ENCODE data around the gene GABRD.
"Not testable (repeated sequence)": the region's sequence is repeated elsewhere in the genome, so short reads cannot be mapped to it uniquely, and the experiment has no call there.

Gene GABRD

GRCh38 chr1:2019172-2019543, at the start of gene GABRD:
TSS of gene GABRD (plus strand) at chr1:2019345. CDS start at chr1:2019424, 79 bp downstream.
- no peak for DNase-seq (ENCODE audit: low read depth)

- DNase-seq (ENCODE audit: low read depth): no peak
These were observed 49.6 kb upstream of the GABRD start for GRCh38 chr1:1969505-1969900.

GRCh38 chr1:1969953-1970716, 49.0 kb upstream of the GABRD start:
- no peak for DNase-seq (ENCODE audit: low read depth)

- no peak for DNase-seq (ENCODE audit: low read depth)
These were observed 48.1 kb upstream of the GABRD start for GRCh38 chr1:1971017-1971416.

GRCh38 chr1:1971688-1972087, 47.5 kb upstream of the GABRD start:
- DNase-seq (ENCODE audit: low read depth): no peak

DNA sequence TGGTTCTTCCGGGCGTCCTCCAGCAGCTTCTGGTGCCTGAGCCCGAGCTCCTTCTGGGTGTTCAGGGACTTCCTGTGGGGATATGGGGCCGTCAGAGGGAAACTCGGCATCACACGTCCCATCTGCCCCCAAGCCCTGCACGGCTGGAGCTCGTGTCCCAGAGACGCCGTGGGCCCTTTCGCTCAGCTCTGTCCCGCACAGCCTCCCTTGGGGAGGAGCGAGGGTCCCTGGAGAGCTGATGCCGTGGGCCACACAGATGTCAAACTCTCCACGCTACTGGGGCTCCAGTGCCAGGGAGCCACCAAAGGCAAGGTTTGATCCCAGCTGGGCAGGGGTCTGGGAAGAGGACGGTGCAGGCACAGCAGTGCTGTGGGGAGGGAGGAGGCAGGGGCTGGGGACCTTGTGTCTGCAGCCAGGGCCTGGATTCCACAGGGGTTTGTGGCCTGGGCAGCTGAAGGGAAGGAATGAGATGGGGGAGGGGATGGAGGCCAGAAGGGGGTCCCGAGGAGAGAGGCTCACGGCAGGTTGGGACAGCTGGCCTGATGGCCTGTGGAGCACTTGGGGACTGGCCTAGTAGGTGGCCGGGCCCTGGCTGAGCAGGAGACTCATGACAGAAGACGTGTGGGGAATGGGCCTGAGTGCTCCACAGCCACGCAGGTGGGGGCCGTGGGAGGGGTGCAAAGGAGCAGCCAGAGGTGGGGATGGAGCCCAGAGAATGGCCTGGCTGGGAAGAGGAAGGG, 46.0 kb upstream of the GABRD start:
- no peak for DNase-seq (ENCODE audit: low read depth)

DNA sequence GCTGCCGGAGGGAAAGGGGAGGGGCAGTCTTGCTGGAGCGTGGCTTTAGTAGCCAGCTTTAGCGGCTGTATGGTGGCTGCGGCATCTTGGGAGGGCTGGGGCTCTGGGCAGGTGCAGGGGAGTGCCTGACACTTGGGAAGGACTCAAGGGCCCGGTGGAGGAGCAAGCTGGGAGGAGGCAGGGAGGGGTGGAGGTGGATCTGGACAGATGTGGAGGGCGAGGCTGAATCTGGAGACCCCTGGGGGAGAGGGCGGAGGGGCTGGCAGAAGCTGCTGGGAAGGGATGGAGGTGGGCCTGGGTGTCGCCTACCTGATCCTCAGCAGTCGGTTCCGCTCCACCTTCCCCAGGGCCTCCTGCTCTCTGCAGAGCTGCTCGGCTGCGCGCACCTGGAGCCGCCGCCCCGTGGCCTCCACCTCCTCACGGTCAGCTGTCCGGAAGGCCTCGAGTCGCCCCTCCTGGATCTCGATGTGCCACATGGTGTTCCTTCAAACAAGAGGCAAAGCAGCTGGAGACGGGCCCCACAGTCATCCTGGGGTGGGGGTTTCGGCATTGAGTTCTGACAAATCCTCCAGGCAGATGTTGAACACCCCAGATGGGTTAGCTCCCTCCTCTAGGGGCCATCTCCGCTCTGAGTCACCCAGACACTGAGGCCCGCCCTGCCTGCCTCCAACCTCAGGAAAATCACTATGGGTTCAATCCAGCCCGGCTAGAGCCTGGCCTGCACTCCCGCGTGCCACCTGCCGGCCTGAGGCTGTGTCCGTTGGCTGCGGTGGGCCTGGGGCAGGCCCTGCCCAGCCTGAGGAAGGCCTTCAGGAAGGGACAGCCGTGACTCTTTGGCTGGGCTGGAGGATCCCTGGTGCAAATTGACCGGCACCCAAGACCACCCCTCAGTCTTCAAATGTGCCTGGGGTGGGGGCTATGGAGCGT, 45.2 kb upstream of the GABRD start:
- no peak for DNase-seq (ENCODE audit: low read depth)

DNA sequence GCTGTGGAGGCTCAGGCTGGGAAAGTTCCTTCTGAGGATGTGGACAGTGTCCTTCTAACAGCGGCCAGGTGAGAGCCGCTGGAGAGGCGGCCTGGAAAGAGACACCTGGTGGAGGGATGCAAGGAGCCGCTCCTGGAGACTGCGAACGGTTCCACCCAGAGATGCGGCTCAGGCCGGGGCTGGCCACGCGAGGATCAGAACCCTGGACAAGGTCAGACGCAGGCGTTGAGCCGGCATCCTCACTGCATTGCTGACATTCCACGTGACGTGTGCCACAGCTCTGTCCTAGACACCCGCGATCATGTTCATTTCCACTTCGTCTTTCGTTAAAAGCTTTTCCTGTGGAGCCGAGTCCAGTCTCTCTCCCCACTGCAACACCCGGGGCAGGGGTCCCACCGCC, 44.3 kb upstream of the GABRD start:
- no peak for DNase-seq (ENCODE audit: low read depth)

GRCh38 chr1:1975535-1975934, 43.6 kb upstream of the GABRD start:
- no peak for DNase-seq (ENCODE audit: low read depth)

DNA sequence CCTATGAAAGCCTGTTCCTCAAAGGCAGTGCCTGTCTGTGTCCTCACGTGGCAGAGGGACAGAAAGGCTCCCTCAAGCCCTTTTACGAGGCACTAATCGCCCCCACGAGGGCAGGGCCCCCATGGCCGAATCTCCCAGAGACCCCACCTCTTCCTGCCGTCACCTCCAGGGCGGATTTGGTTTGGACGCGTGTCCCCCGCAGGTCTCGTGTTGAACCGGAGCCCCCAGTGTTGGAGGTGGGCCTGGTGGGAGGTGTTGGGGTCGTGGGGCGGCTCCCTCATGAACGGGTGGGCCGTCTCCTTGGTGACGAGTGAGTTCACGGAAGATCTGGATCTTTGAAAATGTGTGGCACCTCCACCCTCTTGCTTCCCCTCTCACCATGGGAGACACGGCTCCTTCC, 43.1 kb upstream of the GABRD start:
- DNase-seq (ENCODE audit: low read depth): no peak

- DNase-seq (ENCODE audit: low read depth): no peak
These were observed 41.0 kb upstream of the GABRD start for GRCh38 chr1:1978108-1978507.

GRCh38 chr1:1978690-1979481, 40.3 kb upstream of the GABRD start:
- not testable (repeated sequence) for DNase-seq (ENCODE audit: low read depth)

DNA sequence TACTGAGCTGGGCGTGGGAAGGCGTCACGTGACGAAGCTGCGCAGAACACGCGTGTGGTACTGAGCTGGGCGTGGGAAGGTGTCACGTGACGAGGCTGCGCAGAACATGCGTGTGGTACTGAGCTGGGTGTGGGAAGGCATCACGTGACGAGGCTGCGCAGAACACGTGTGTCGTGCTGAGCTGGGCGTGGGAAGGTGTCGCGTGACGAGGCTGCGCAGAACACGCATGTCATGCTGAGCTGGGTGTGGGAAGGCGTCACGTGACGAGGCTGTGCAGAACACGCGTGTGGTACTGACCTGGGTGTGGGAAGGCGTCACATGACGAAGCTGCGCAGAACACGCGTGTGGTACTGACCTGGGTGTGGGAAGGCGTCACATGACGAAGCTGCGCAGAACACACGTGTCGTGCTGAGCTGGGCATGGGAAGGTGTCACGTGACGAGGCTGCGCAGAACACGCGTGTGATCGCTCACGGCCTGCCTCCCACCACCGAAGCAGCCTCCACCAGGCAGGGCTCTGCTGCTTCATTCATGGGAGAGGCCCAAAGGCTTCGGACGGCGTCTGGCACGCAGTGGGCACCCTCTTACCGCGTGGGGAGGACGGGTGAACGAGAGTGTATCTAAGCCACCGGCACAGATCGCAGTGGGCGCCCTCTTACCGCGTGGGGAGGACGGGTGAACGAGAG, 39.5 kb upstream of the GABRD start:
- DNase-seq (ENCODE audit: low read depth): no peak

DNA sequence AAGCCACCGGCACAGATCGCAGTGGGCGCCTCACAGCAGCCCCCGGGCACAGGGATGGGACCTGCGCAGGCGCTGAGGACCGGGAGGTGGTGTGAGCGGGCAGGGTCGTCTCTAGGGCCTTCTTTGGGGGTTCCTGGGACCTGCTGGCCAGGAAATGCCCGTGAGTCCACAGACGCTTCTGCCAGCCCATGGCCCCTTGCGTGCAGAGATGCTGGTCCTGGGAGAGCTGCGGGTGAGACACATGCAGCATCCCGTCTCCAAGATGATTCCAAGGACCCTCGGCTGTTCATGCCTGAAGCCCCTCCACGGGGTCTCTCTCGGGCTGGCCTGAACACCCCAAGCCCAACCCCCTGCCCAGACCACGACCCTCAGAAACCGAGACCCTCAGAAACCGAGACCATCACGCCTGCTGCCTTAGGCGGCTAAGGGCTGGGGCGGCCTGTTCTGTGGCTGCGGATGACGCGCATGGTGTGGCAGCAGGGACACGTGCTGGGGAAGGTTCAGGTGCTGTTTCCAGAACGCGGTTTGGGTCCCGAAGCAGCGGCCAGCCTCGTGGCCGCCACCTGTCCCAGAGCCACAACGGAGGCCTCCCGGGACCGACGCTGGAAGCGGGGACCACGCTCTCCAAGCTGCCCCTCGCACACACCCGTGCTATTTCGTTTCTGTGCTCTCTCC, 38.5 kb upstream of the GABRD start:
- DNase-seq (ENCODE audit: low read depth): no peak

- DNase-seq (ENCODE audit: low read depth): no peak
These were observed 38.0 kb upstream of the GABRD start for GRCh38 chr1:1981142-1981500.

DNA sequence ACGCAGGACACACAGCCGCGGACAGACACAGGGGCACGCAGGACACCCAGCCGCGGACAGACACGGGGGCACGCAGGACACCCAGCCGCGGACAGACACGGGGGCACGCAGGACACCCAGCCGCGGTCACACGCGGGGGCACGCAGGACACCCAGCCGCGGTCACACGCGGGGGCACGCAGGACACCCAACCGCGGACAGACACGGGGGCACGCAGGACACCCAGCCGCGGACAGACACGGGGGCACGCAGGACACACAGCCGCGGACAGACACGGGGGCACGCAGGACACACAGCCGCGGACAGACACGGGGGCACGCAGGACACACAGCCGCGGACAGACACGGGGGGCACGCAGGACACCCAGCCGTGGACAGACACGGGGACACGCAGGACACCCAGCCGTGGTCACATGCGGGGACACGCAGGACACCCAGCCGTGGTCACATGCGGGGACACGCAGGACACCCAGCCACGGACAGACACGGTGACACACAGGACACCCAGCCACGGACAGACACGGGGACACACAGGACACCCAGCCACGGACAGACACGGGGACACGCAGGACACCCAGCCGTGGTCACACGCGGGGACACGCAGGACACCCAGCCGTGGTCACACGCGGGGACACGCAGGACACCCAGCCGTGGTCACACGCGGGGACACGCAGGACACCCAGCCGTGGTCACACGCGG, 37.4 kb upstream of the GABRD start:
- not testable (repeated sequence) for DNase-seq (ENCODE audit: low read depth)

GRCh38 chr1:1982379-1983232, 36.5 kb upstream of the GABRD start:
- no peak for DNase-seq (ENCODE audit: low read depth)

DNA sequence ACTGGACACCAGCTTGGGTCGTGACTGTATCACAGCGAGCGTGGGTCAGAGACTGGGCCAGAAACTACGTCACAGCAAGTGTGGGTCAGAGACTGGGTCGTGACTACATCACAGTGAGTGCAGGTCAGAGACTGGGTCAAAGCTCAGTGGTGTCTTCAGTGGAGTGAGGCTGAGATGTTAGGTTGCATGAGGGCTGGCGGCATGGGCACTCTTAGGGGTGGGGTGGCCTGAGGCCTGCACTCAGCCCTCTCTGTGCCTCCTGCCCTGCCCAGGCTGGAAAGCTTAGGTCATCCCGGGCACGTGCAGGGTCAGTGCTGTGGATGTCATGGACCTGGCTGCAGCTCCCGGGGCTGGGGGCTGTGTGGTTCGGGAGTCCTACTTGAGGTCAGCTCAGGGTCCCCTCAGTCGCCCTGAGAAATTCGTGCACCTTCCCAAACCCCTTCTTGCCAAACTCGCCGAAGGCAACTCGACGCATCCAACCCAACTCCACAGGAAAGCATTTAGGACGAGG, 34.5 kb upstream of the GABRD start:
- DNase-seq (ENCODE audit: low read depth): no peak

Data from stromal cell of bone marrow (primary cell).